Kidney glomerular epithelial cell (primary cell): Measurements from ENCODE around the gene C7.
A peak's percentile ranks its signal among the peaks of the same experiment; 100 is the strongest.

Source experiments
- DNase-seq: peaks from one replicate; lab custom pipeline; 2025; lab: John Stamatoyannopoulos, UW

C7 gene

DNA sequence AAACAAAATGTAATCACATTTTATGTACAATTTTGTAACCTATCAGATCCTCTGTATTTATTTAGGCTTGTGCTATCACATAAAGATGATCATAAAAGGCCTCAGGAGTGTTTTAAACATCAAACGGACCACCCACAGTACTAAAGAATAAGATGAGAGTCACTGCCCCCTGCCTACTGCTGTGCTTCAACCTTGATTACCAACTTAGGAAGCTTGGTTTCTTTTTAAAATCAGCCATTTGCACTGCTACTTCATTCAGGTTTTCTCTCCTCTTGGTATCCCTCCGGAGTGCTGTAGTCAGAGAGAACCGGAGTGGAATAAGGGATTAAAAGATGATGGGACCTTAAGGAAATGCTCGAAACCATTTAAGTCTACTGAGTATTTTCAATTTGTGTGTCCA lies 6.9 kb downstream of the C7 start:
- no peak for DNase-seq

DNA sequence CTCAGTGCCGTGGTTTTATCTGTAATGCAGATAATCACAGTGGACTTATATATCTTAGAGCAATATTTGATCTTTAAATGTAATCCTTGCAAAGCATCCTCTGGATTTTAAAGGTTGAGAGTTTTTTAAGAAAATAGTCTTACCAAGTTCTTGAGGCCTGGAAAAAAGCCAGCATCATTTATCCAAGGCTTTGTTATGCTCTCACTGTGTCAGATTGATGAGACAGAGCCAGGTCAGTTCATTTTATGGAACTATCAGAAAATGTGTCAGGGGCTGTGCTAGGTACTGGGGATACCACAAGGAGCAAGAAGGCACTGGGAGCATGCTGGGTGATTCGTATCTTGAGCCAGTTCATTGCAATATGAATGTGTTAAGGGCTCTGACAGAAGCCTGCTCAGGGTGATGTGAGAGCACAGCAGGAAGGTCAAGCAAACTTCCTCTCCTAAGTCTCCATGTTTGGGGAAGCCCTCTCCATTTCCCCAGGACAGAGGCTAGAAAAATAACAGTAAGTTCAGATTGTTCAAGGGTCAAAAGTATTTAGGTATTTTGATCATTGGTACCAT lies 19.7 kb downstream of the C7 start:
- DNase-seq: no peak

DNA sequence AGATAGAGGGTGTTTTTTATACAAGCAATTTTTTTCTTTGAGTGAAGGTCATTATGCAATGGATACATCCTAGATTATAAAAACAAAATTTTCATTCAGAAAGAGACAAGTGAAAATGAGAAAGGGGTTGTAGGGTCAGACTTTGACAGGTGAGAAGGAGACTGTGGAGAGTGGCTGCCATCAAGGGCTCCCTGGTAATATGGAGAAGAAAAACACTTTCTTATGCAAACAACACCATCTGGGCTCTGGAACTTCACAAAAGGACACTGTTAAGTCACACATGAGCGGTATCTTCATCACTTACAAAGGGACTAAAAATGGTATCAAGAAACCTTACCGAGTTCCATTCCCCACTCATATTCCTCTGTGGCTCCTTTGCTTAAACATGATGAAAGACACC lies 23.5 kb downstream of the C7 start:
- DNase-seq: no peak

DNA sequence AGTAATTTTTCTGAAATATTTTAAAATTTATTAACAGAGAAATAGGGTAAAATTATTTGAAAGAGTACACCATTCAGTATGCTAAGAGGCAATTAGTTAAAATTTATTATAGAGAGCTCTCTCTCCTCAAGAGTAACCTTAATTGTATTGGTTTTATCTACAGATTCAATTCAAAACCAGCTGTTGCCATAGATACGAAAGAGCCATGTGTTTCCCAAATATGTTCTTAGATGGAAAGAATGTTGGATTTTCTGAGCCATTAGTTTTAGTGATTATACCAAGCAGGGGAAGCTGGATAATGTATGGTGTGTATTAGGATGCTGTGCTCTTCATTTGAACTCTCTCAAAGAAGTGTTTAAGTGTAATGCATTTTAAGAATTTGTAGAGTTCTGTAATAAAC lies 27.8 kb downstream of the C7 start:
- DNase-seq: no peak

DNA sequence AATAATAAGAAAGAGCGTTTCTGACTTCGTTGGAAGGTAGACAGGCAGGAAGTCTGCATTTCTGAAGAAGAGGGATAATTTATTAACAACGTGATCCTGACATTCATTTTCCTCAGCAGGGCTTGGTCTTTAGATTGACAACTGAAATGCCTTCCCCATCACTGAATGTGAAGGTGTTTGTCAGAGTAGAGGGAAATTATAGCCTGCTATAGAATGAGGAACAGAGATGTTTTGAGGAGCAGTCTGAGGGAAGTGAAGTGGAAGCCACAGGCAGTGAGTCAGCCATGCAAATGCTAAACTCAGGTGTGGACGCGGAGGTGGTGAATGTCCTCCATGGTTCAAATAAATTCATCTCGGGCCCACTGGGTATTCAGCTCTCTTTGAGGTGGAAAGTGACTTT lies 30.5 kb downstream of the C7 start:
- DNase-seq: no peak

DNA sequence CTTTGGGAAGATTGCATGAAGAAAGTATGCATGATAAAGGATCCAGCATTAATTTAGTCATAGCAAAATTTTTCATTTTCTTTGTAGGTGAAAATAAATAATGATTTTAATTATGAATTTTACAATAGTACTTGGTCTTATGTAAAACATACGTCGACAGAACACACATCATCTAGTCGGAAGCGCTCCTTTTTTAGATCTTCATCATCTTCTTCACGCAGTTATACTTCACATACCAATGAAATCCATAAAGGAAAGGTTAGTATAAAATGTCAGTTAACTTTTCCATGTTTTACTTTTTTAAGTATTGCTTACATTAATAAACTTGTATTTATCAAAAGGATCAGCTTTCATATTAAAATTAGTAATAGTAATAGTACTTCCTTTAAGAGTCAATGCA lies 35.8 kb downstream of the C7 start:
- DNase-seq: no peak

DNA sequence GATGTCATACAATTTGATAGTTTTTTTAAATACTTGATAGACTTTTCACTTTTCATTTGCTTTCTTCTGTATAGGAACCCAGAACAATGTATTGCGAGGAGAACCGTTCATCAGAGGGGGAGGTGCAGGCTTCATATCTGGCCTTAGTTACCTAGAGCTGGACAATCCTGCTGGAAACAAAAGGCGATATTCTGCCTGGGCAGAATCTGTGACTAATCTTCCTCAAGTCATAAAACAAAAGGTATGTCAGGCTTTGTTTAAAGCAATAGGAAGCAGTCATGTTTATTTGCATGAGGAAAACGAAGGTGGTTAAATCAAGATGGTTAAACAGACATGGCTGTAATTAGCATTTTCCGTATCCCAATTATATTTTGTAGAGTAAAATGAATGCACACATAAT lies 46.0 kb downstream of the C7 start:
- DNase-seq: no peak

DNA sequence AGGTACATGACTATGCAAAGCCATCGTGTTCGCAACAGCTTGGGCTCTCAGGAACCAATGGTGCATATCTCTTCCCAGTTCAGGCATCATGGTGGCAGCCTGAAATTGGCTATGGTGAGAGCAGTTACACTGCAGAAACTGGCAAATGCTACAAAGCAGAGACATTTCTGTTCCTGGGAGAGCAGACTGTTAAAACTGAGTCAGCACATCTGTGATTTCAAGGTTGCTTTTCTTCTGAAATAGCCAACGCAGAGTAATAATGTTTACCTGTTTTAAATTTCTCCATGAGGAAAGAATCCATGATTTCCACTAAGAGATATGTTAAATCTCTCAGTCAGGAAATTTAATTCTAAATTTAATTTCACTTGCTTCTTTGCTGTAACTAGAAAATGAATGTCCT lies 47.8 kb downstream of the C7 start:
- no peak for DNase-seq

DNA sequence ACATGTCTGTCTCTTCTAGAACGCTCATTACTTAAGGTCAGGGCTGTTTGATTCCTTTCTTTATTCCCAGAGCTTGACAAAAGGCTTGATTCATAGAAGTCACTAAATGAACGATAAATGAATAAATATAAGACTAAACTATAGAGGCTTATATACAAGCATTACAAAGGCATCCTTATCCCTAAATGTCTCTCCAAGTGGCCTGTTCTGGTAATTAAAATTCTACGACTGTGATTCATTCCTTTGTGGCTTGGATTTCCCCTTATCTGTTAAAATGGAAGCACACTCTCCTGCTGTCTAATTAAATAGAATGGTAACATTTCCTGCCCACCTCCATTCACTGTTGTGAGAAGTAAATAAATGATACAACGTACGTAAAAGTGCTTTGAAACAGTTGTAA lies 49.5 kb downstream of the C7 start:
- no peak for DNase-seq

DNA sequence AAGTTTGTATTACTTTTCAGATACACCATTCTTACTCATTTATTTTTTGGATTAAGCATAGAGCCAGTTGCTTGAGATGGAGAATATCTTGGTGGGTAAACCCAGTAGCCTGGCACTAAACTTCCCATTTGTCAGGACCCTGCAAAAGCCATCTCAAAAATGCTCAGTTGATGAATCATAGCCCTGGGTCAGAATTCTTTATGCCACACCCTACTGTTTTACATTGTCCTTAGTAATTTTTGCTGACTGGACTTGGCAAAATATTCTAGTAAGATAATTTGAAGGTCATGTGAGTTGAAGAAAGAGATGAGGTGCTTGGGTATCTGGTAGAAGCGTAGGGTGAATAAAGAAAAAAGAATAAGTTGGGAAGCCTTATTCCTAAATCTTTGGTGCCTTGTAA lies 50.7 kb downstream of the C7 start:
- no peak for DNase-seq

DNA sequence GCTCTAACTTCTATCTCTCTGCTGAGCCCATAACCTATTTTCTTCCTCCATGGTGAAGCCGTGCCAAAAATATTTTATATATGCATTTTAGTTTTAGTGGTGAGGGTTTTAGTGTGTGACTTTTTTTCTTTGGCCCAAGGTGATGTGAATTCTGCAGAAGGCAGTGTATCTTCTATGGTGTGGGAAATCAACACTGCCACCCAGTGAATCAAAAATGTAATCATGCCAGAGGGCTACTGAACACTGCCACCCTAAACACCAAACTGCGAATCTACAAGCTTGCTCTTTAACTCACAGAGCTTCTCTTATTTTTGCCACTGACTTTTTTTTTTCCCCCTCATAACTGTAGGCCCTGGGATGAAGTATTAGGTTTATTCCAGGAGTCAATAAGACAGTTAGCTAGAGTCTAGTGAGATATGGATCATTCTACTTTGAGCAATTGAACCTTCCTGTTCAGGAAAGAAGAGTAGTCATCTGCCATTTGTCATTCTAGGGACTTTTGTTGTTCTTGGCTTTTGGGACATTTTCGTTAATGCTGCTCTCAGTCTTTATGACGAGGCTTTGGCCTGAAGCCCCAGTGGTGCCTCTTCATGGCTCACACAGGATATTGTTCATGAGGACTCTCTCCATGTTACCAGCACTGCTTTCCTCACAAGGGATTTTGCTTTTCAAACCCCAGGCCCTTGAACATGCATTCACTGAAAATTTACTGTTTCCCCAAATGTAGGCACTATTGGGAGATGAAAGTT lies 53.1 kb downstream of the C7 start:
- no peak for DNase-seq

DNA sequence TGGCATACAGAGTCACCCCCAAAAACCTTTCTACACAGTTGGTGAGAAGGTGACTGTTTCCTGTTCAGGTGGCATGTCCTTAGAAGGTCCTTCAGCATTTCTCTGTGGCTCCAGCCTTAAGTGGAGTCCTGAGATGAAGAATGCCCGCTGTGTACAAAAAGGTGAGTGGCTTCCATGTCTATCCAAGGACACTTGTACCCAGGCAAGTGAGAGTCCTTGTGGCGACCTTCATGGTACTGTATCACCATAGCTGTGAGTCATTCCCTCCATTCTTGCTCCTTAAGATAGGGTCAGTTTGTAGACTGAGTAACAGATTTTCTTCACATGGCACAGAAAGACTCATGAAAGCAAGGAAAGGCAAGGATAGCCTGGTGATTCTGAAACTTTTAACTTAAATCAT lies 63.1 kb downstream of the C7 start:
- no peak for DNase-seq

DNA sequence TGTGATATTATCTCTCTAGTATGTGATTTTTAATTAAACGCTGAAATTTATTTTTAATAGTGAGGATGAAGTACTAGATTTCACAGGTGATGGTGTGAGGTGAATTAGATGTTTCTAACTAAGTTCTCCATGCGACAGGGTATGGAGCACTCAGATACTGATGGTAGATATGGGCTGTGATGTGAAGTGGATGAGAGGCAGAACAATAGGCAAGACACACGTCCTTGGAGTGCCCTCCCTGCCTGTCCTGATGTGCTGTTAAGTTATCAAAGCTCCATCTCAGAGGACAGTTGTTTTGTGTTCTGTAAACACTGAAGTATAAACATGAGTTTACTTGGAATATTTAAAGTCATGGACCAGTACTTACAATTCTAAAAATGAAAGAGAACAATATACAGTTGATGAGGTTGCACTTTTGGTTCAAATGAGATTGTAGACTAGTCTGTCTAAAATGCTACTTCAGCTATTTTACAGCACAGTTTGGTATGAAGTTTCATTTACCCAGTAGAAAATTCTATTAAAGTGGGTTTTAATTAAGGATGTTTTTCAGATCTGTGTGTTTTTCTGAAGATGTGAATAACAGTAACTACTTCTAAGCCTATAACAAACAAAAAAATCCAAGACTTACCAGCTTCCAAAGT lies 64.2 kb downstream of the C7 start:
- DNase-seq: no peak

DNA sequence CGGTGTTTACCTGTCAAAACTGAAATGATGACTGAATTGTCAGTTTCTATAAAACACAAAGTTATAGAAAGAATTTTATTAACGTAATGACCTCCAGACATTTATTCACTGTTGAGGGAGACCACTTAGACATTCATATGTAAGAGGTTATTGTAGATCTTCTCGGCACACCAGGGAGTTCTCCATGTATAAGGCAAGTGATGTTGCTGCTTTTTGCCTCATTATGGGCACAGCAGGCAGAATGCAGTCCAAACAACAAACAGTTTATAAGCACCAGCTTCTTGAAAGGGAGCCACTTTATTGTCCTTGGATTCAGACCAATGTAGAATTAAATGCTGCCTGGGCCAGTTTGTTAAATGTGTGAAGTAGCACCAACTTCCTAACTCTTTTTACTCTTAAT lies 66.7 kb downstream of the C7 start:
- DNase-seq: no peak

DNA sequence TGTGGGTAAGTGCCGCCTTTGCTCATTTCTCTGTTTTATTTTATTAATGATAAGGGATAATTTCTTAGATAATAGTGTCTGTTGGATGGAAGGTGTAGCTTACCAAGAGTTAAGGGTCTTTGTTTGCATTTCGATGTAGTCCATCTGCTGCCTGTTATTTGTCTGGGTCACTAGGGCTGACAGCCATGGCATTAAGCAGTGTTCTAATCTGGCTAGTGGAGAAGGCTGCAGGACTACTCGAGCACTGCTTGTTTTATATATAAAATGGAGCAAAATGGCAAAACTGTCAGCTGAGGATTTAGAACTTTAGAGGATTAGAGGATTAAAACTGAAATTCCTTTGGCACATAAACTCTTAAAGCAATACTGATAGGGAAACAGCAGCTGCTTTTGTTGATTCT lies 67.5 kb downstream of the C7 start:
- DNase-seq: no peak

DNA sequence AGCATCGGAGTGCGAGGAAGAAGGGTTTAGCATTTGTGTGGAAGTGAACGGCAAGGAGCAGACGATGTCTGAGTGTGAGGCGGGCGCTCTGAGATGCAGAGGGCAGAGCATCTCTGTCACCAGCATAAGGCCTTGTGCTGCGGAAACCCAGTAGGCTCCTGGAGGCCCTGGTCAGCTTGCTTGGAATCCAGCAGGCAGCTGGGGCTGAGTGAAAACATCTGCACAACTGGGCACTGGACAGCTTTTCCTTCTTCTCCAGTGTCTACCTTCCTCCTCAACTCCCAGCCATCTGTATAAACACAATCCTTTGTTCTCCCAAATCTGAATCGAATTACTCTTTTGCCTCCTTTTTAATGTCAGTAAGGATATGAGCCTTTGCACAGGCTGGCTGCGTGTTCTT lies 72.1 kb downstream of the C7 start:
- no peak for DNase-seq

DNA sequence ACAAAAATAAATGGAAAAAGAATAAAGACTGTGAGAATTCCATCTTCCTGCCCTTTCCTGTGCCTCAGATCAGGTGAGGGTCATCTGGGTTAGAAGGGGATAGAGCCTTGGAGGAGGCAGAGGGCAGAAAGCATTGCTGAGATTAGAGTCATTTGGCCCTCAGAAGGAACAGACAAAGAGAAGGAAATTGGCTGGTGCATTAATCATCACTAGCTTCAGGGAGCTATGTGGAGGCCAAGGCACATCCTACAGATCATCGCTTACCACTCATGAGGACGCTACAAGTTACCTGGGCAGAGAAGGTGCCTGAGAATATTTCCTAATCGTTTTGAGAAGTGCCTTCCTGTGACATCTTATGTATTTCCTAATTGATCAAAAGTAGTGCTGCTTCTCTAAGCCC lies 74.5 kb downstream of the C7 start:
- peak; percentile 4 for DNase-seq

DNA sequence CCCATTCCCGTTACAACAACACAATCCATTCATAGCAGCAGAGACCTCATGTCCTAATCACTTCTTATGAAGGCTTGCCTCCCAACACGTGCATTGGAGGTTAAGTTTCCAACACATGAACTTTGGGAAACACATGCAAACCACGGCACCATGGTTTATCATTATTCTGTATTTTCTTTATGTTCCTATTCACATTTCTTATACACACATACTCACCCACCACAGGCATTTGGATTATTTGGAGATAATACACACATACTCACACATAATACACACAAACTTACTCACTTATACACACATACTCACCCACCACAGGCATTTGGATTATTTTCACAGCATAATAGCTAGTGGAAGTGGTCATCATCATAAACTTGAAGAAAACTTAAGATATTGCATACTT lies 75.6 kb downstream of the C7 start:
- DNase-seq: peak; percentile 24

DNA sequence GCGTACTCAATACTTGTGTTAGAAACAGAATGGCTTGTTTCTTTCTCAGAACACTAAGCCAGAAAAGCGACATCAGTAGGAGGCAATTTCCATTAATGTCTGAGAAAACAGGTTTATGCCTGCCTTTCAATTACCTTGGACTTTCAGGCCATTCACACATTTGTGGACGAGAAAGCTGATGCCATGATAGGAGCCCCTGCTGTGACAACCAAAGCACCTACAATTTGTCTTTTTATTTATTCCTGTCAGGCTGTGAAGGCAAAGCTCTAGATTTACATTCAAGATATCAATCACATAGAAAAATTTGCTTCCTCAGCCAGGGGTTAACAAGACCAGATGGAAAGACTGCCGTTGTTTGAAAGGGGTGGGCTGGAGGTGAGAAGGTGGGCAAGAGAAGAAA lies 76.2 kb downstream of the C7 start:
- DNase-seq: no peak

DNA sequence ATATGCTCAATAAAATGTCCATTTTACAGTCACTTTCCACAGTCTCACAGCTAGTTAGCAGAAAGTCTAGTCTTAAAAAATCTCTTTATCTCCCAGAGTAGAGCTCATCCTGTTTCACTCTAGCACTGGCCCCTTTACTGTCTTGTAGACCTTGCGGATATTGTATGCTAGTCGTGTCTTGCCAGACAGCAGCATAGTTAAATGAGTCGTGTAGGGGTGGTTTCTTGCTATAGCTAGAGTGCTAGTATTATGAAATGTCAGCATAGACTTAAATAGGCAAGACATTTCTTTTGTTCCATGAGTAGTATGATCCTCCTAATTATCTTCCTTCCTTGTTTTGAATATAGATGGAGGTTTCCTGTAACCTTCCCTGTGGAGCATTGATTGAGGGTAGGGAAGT lies 77.4 kb downstream of the C7 start:
- no peak for DNase-seq

DNA sequence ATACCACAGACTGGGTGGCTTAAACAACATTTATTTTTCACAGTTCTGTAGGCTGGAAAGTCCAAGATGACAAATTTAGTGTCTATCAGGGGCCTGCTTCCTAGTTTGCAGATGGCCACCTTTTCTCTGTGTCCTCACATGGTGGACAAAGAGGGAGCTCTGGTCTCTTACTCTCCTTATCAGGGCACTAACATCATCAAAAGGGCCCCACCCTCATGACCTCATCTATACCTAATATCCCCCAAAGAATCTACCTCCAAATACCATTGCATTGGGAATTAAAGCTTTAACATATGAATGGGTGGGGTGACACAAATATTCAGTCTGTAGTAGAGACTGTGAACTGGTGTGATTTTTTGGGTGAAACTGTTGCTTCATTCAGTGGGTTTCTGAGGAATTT lies 78.1 kb downstream of the C7 start:
- DNase-seq: no peak

DNA sequence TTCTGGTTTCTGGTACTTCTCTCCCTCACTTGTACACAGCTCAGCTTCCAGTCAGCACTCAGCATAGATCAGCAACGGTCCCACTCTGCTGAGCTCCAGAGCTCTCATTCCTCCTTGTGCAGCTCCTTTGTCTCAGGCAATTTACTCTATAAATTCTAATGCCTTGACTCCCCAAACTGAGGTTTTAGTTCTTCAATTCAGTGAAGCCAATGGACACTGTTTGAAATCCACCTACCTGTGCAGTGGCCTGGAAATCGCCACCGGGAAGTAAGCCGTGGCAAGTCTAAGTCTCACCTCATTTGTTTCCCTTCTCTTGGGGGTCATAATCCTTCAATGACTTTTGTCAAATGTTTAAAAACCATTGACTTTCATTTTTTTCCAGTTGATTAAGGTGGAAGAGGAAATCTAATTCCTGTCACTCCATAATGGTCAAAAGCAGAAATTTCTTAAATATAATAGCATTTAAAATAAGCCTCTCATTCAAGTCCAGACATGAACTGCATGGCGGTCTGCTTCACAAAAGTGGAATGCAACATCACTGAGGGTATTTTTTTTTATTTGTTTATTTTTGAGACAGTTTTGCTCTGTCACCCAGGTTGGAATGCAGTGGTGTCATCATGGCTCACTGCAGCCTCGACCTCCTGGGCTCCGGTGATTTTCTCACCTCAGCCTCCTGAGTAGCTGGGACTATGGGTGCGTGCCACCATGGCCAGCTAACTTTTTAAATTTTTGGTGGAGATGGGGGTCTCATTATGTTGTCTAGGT lies 79.6 kb downstream of the C7 start:
- DNase-seq: peak; percentile 35
